Right ventricle myocardium inferior (tissue), 1 donor: ENCODE results near the gene TCP11. TPM values are rescaled to one million over a fixed set of nuclear protein-coding genes. Genes with fewer than 3 reads are reported as not detected.

Experiments
- ATAC-seq: fragments of 200-7000 bp; cut with Tn5 transposase; one replicate; pipeline ENCODE4 v1.9.1; 2020; ENCODE audit warnings: mild to moderate bottlenecking, moderate library complexity
- DNase-seq: peaks from one replicate; pipeline ENCODE4 v3.0.0; 2021; ENCODE audit errors: missing footprints
- intact Hi-C: fragments of 100-400 bp; cut with DNase I; formaldehyde crosslinking; loops from one replicate; pipeline ENCODE4 v1.11.0; 2022
- total RNA-seq: library from RNA; stranded (reverse); fragmentation: NEBNext Ultra II Directional; extraction: Animal tissue kit (Norgen Biotek cat#: 25700); gene quantifications from one replicate; pipeline ENCODE4 v1.2.1, GENCODE V29; 2021
- donor health status: DM: no; HTN: yes; CAD: no; lungs with severe emphysema.

TCP11 gene
- total RNA-seq, 1 donor from 2014 or later: not detected

DNA sequence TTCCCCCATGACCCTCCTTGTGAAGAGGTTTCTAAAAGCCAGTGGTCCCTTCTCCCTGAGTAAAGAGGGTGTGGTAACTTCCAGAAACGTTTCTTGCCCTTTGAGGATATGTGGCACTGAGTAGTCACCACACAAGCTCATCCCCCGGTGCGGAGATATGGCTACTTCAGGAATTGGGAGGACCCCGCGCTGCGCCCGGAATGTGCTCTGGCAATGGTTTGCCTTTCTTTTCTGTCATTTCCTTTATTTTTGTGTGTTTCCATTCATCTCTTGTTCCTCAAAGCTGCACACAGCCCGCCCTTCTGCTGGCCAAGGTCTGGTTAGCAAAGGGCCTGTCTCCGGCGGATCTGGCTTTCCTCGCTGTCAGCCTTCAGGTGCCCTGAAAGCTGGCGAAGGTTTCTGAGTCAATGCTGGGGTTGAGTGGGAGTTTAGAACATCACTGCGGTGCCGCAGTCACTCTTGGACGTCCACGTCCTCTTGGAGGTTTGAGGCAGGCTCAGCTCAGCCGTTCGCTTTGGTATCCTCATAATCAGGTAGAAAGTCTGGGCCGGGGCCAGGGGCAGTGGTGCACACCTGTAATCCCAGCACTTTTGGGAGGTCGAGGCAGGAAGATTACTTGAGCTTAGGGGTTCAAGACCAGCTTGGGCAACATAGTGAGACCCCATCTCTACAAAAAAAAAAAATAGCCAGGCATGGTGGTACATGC lies 67.2 kb downstream of the TCP11 start:
- DNase-seq (no peak), ATAC-seq (no peak)
- intact Hi-C loops: no loop called here

DNA sequence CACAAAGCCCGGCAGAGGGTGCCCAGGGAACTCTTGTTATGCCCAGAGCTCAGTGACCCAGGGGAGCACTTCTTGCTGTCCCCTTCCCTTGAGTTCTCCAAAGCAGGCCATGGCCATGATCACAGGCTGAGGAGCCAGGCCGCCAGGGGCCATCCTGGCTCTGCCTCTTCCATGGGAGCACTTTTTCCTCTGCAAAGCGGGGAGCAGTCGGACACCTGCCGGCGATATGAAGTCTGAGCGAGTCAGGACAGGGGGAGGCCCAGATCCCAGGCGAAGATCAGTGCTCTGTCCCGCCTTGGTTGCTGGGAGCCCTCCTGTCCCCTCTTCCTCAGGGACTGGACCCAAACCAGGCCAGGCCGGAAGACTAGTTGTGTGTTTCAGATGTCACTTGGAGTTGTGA lies 67.9 kb downstream of the TCP11 start:
- DNase-seq: no peak
- intact Hi-C loops: no loop called here
- no peak for ATAC-seq

DNA sequence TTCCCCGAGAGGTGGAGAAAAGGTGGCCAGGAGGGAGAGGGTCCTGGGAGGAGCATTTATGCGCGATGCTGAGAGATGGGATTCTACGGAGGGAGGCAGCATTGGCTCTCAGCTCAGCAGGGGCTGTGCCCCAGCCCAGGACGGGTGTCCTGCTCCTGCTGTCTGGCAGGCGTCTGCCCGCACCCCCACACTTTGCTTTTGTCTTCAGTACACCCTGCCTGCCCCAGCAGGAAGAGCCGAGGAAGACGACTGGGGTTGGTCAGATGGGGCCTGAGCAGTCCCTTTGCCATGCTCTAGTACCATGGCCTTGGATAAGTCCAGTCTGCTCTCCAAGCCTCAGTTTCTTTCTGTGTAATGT lies 68.5 kb downstream of the TCP11 start:
- intact Hi-C loops: no loop called here
- DNase-seq (no peak), ATAC-seq (no peak)

DNA sequence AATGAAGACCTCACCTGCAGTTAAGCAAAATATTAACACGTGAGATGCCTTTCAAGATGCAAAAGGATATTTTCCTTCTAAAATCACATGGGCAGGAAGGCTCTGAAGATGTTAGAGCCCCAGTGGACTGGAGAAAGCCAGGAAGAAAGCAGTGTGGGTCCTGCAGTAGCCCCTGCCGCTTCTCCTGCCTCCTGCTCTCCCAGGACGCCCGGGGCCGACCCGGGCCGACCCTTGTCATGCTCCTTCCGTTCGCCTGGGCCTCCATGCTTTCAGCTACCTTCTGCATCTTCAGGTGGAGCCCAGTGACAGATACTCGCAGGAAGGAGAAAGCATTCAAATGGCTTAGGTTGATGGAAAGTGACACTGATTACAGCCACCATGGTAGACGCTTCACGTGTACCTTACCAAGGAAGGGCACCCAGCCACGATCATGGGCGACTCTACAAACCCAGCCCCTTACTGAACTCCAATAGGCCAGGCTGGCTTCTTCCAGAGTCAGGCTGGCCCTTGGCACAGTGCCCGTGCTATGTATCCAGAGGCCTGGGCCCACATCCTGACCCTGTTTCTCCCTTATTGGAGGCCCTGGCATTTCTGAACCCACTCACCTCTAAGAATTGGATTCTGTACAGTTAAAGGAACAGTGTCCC lies 69.0 kb downstream of the TCP11 start:
- DNase-seq (no peak), ATAC-seq (no peak)
- intact Hi-C loops: no loop called here

DNA sequence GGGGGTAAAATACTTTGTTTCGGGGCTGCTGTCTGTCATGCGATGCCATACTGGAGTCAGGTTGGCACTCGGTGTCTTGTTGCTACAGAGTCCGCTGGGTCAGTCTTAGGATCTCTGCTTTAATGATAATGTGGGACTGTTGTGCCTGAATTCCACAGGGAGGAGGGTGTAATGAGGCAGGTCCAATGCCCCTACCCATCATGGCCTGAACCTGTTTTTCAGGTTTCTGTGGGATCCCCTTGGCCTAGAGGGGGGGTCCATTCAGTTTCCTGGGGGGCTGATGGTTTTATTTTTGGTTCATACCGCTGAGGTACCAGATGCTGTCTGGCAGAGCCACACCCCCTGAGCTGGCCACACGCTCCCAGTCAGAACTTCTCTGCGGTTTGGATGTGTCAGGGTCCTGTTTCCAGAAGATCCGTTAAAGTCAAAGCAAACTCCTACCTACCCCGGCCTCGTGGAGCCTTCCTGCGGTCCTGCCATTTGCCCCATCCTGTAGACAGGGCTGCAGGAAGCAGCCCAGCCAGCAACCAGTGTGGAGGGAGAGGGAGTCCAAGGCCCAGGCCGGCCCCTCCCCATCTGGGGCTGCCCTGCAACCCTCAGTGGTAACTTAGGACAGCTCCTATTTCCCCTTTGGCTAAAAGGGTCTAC lies 69.7 kb downstream of the TCP11 start:
- DNase-seq: no peak
- no peak for ATAC-seq
- intact Hi-C loops: no loop called here

DNA sequence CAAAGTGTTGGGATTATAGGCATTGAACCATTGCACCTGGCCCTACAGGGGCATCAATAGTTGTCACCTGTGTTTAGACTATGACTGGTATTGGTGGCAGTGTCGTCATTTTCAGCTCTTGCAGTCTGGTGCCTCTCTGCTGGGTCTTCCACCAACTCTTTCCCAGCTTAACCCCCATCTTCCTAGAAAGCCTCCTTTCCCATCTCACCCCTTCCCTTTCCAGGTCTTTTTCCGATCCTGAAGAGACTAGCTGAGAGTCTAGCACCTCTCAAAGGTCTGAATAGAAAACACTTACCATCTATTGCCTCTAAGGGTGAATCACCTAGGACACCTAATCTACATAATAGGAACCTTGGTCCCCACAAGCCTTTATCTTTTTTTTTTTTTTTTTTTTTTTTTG lies 71.0 kb downstream of the TCP11 start:
- DNase-seq (no peak), ATAC-seq (no peak)
- intact Hi-C loops: no loop called here

DNA sequence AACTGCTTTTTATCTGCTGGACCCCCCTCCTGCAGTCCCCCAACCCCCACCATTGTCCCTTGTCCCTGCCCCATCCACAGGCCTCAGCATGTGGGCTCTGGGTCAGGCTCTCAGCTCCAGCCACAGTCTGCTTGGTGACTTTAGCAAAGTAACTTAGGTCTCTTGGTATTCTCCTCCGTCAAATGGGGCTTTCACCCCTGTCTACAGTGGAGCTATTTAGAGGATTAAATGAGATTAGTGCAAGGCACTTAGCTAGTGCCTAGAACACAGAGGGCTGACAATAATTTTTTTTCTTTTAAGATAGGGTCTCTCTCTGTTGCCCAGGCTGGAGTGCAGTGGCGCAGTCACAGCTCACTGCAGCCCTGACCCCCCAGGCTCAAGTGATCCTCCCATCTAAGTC lies 71.9 kb downstream of the TCP11 start:
- intact Hi-C loops: no loop called here
- ATAC-seq: no peak
- peak; percentile 4 for DNase-seq

DNA sequence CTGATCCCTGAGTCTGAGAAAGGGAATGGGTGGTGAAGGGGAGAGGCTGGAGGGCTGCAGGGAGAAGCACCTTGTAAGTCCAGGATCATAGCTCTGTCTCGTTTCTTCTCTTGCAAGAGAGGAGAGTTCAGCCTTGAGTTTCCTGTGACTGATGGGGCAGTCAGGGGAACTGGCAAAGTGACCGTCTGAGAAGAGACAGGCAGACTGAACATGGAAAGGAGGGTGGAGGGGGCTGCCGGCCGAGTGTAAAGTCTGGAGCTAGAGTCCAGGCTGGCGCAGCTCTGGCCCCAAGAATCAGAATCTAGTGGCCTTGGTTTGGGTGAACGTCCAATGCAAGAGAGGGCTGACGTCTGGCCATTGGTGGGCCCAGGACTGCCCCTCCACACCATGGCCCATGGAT lies 72.5 kb downstream of the TCP11 start:
- DNase-seq: peak; percentile 13
- no peak for ATAC-seq
- intact Hi-C loops: no loop called here

DNA sequence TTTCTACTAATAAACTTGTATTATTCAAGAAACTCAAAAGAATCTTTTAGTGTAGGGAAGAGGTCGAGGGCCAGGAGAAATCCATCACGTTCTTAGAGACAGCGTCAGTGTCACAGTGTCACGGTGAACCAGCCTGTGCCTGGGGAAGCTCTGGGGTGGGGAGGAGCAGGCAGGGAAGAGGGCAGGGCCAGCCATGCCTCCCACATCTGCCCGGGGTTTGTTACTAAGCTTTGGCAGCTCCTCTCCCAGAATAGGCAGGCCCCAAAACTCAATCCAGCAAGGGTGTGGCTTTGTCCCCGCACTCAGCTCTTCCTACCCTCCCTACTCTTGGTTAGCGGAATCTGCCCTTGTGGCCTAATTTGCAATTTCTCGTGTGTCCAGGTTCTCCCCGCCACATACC lies 72.9 kb downstream of the TCP11 start:
- DNase-seq (peak; percentile 37), ATAC-seq (no peak)
- intact Hi-C loops: no loop called here

Other genes starting within 250 kb of the TCP11 start
- 10.3 TPM for gene SCUBE3, start 72.6 kb upstream of the TCP11 start, total RNA-seq
- 36.0 TPM for gene ZNF76, start 118.4 kb upstream of the TCP11 start, total RNA-seq
- 2.8 TPM for gene DEF6, start 156.5 kb upstream of the TCP11 start, total RNA-seq
- 14.7 TPM for gene PPARD, start 201.2 kb upstream of the TCP11 start, total RNA-seq